MM.1S (cell line): ENCODE results near the gene TIMM21.

Experiments
- DNase-seq: peaks from one replicate; pipeline ENCODE4 v3.0.0-alpha.2; 2015
- H2AFZ ChIP-seq: fragments of 300-600 bp; sonication (generic); 2 replicates; pipeline ENCODE4 v1.6.0; 2016; ENCODE audit warnings: antibody characterized with exemption, low read length
- H3F3A ChIP-seq: fragments of 300-600 bp; sonication (generic); 2 replicates; pipeline ENCODE4 v1.6.1; 2016; ENCODE audit warnings: mild to moderate bottlenecking, antibody characterized with exemption, low read length, moderate library complexity, mixed read lengths; ENCODE audit not compliant: insufficient read depth
- H3K27ac ChIP-seq: fragments of 300-600 bp; sonication (generic); 2 replicates; pipeline ENCODE4 v1.5.1; 2016; ENCODE audit warnings: mild to moderate bottlenecking, low read length
- H3K27me3 ChIP-seq: fragments of 300-600 bp; sonication (generic); replicated peaks from 2 replicates; pipeline ENCODE4 v1.6.0; 2016; ENCODE audit warnings: low read length; ENCODE audit not compliant: insufficient read depth
- H3K36me3 ChIP-seq: fragments of 300-600 bp; sonication (generic); replicated peaks from 2 replicates; pipeline ENCODE4 v1.6.1; 2016; ENCODE audit warnings: mild to moderate bottlenecking, low read length, mixed read lengths; ENCODE audit not compliant: insufficient read depth
- H3K4me1 ChIP-seq: fragments of 300-600 bp; sonication (generic); 2 replicates; pipeline ENCODE4 v1.6.1; 2016; ENCODE audit warnings: low read length, mixed read lengths
- H3K4me2 ChIP-seq: fragments of 300-600 bp; sonication (generic); 2 replicates; pipeline ENCODE4 v1.6.0; 2016; ENCODE audit warnings: low read depth, low read length
- H3K4me3 ChIP-seq: fragments of 300-600 bp; sonication (generic); 2 replicates; pipeline ENCODE4 v1.5.1; 2016; ENCODE audit warnings: low read length, mixed read lengths
- H3K79me2 ChIP-seq: fragments of 300-600 bp; sonication (generic); 2 replicates; pipeline ENCODE4 v1.6.1; 2016; ENCODE audit warnings: mixed run types, low read length, mixed read lengths
- H3K9ac ChIP-seq: fragments of 300-600 bp; sonication (generic); 2 replicates; pipeline ENCODE4 v1.6.1; 2016; ENCODE audit warnings: low read length, mixed read lengths
- H3K9me2 ChIP-seq: fragments of 300-600 bp; sonication (generic); replicated peaks from 2 replicates; pipeline ENCODE4 v1.6.1; 2016; ENCODE audit warnings: mild to moderate bottlenecking, low read length, mixed read lengths; ENCODE audit not compliant: insufficient read depth
- H3K9me3 ChIP-seq: fragments of 300-600 bp; sonication (generic); replicated peaks from 2 replicates; pipeline ENCODE4 v1.6.1; 2016; ENCODE audit warnings: mild to moderate bottlenecking, low read length, mixed read lengths; ENCODE audit not compliant: insufficient read depth
- H4K20me1 ChIP-seq: fragments of 300-600 bp; sonication (generic); 2 replicates; pipeline ENCODE4 v1.6.1; 2016; ENCODE audit warnings: mild to moderate bottlenecking, low read length, moderate library complexity, mixed read lengths; ENCODE audit not compliant: insufficient read depth
- EZH2 ChIP-seq: fragments of 300-600 bp; sonication (generic); optimal IDR thresholded peaks from 2 replicates; pipeline ENCODE3; 2017; ENCODE audit warnings: low read depth, mild to moderate bottlenecking, antibody characterized with exemption, low read length, mixed read lengths
- EZH2phosphoT487 ChIP-seq: fragments of 300-600 bp; sonication (generic); IDR thresholded peaks from 2 replicates; pipeline ENCODE4 v1.6.1; 2018; ENCODE audit warnings: antibody characterized with exemption, low read length
- TF ChIP-seq, protein P1 (sequence below): fragments of 300-600 bp; sonication (generic); IDR thresholded peaks from 2 replicates; pipeline ENCODE4 v1.5.1; 2016; ENCODE audit warnings: antibody characterized with exemption, low read length, mixed read lengths

The TIMM21 gene

DNA sequence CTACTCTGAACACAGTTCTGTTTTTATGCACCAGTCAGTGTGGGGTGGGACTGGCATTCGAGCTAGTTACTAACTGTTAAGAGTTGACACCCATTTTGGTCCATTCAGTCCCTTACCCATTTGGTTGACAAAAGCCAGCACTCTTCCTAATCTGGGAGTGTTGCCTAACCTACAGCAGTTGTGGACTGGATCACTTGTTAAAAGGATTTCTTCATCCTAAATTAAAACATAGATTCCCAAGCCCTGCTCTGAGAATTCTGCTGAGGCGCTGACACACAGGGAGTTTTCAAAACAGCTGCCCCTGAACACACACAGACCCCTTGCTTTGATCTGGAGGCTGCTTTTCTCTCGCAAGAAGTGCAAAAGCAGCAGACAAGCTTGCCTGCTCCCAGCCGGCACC, 6.4 kb downstream of the TIMM21 start:
- Histone ChIP-seq H3K4me1 (peaks cover 12% of the 10 kb centered on the region), H3K9ac (no peak overlapping the region), H3K27ac (no peak overlapping the region), H3K9me3 (no peaks in the 10 kb centered on the region), H3K79me2 (peaks cover 61% of the 10 kb centered on the region), H3K4me3 (no peak overlapping the region), H3K27me3 (no peaks in the 10 kb centered on the region), H3K36me3 (peaks cover 5% of the 10 kb centered on the region; the same call in 1 of the 2 replicates), H2AFZ (no peak overlapping the region), H3F3A (no peaks in the 10 kb centered on the region), H3K9me2 (no peaks in the 10 kb centered on the region), H4K20me1 (no peaks in the 10 kb centered on the region), H3K4me2 (no peak overlapping the region)
- no peak for DNase-seq
- TF ChIP-seq, protein P1, sequence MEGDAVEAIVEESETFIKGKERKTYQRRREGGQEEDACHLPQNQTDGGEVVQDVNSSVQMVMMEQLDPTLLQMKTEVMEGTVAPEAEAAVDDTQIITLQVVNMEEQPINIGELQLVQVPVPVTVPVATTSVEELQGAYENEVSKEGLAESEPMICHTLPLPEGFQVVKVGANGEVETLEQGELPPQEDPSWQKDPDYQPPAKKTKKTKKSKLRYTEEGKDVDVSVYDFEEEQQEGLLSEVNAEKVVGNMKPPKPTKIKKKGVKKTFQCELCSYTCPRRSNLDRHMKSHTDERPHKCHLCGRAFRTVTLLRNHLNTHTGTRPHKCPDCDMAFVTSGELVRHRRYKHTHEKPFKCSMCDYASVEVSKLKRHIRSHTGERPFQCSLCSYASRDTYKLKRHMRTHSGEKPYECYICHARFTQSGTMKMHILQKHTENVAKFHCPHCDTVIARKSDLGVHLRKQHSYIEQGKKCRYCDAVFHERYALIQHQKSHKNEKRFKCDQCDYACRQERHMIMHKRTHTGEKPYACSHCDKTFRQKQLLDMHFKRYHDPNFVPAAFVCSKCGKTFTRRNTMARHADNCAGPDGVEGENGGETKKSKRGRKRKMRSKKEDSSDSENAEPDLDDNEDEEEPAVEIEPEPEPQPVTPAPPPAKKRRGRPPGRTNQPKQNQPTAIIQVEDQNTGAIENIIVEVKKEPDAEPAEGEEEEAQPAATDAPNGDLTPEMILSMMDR, result no peak
- TF ChIP-seq EZH2phosphoT487, result no peak
- no peak for TF ChIP-seq EZH2

GRCh38 chr18:74155276-74155675, 7.0 kb downstream of the TIMM21 start:
- no peaks in the 10 kb centered on the region for H3K9me3 ChIP-seq
- DNase-seq, result no peak
- H3K36me3 ChIP-seq, result peaks cover 5% of the 10 kb centered on the region; the same call in 1 of the 2 replicates
- no peak overlapping the region for H3K9ac ChIP-seq
- H2AFZ ChIP-seq, result no peak overlapping the region
- TF ChIP-seq EZH2 (no peak), EZH2phosphoT487 (no peak)
- TF ChIP-seq, protein P1, result no peak
- H3K79me2 ChIP-seq, result peaks cover 55% of the 10 kb centered on the region
- no peak overlapping the region for H3K4me3 ChIP-seq
- H3K27ac ChIP-seq, result no peak overlapping the region
- no peaks in the 10 kb centered on the region for H3K9me2 ChIP-seq
- H3F3A ChIP-seq, result no peaks in the 10 kb centered on the region
- peaks cover 6% of the 10 kb centered on the region; the same call in 1 of the 2 replicates for H3K4me1 ChIP-seq
- no peak overlapping the region for H3K4me2 ChIP-seq
- H4K20me1 ChIP-seq, result no peaks in the 10 kb centered on the region
- no peaks in the 10 kb centered on the region for H3K27me3 ChIP-seq

DNA sequence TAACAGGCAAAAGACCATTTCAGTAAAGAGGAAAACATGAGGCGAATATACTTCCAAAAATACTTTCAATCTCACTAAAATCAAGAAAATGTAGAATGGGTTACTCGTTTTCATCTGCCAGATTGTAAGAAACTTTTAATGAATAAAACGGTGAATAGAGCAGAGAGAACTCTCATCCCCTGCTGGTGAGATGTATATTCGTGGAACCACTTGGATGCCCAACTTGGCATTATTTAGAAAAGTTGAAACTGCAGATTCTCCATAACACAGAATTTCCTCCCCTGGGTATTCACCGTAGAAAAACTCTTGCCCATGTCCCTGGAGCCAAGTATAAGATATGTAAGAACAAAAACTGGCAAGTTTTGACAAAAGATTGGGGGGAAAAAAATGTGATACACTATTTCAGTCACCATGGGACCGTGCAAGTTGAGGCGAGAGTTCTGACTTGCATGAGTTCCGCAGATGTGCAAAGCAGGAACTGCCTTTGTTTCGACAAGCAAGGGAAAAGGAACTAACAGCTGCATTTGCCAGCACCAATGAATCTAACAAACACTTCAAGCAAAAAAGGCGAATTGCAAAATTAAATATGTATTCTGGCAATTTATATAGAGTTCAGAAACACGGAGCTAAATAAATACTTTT, 14.8 kb downstream of the TIMM21 start:
- H3F3A ChIP-seq, result no peaks in the 10 kb centered on the region
- H3K79me2 ChIP-seq, result no peaks in the 10 kb centered on the region
- H3K27me3 ChIP-seq, result no peaks in the 10 kb centered on the region
- TF ChIP-seq EZH2, result no peak
- TF ChIP-seq, protein P1, result peak; percentile 18
- H3K4me2 ChIP-seq, result peak overlapping the region; percentile 12; the same call in 1 of the 2 replicates
- no peak overlapping the region for H3K4me3 ChIP-seq
- no peaks in the 10 kb centered on the region for H4K20me1 ChIP-seq
- H3K9ac ChIP-seq, result no peak overlapping the region
- 0 out of 2 replicates have a peak, but pooled peaks cover 1% of the 10 kb centered on the region for H3K36me3 ChIP-seq
- H2AFZ ChIP-seq, result no peak overlapping the region
- no peaks in the 10 kb centered on the region for H3K9me2 ChIP-seq
- H3K27ac ChIP-seq, result no peak overlapping the region
- H3K9me3 ChIP-seq, result no peaks in the 10 kb centered on the region
- no peak for DNase-seq
- H3K4me1 ChIP-seq, result no peaks in the 10 kb centered on the region
